Measurements from ENCODE around the gene ELAPOR2.
"Not testable (repeated sequence)": the region's sequence is repeated elsewhere in the genome, so short reads cannot be mapped to it uniquely, and the experiment has no call there.

Gene ELAPOR2

GRCh38 chr7:87058744-87059524 lies 520 bp downstream of the ELAPOR2 start:
- TF ChIP-seq ZFX (IDR thresholded peaks at IDR 0.05) (no peak), CTCF (conservative IDR thresholded peaks at IDR 0.05) (no peak)
- peak overlapping the region; percentile 33 for H3K27ac ChIP-seq

GRCh38 chr7:87057210-87057609 lies 2.2 kb downstream of the ELAPOR2 start:
- no peak overlapping the region for H3K27ac ChIP-seq
- TF ChIP-seq ZFX (IDR thresholded peaks at IDR 0.05) (no peak), CTCF (conservative IDR thresholded peaks at IDR 0.05) (no peak)

- no peak overlapping the region for H3K27ac ChIP-seq
- no peak for TF ChIP-seq CTCF (conservative IDR thresholded peaks at IDR 0.05)
- no peak for TF ChIP-seq ZFX (IDR thresholded peaks at IDR 0.05)
Measured at GRCh38 chr7:87056346-87056745, 3.1 kb downstream of the ELAPOR2 start.

GRCh38 chr7:87048839-87049238 lies 10.6 kb downstream of the ELAPOR2 start:
- H3K27ac ChIP-seq, result no peak overlapping the region
- TF ChIP-seq ZFX (IDR thresholded peaks at IDR 0.05) (no peak), CTCF (conservative IDR thresholded peaks at IDR 0.05) (no peak)

- no peak overlapping the region for H3K27ac ChIP-seq
- TF ChIP-seq ZFX (IDR thresholded peaks at IDR 0.05), result no peak
- no peak for TF ChIP-seq CTCF (conservative IDR thresholded peaks at IDR 0.05)
Measured at GRCh38 chr7:87046456-87046855, 13.0 kb downstream of the ELAPOR2 start.

- not testable (repeated sequence) for H3K27ac ChIP-seq
Measured at GRCh38 chr7:87044713-87045112, 14.7 kb downstream of the ELAPOR2 start.

- H3K27ac ChIP-seq, result not testable (repeated sequence)
Measured at GRCh38 chr7:87041586-87041985, 17.9 kb downstream of the ELAPOR2 start.

- peak overlapping the region; percentile 83 for H3K27ac ChIP-seq
- TF ChIP-seq CTCF (conservative IDR thresholded peaks at IDR 0.05), result peak; percentile 10; the same call in 1 of the 2 replicates
Measured at GRCh38 chr7:87039691-87040299, 19.7 kb downstream of the ELAPOR2 start.
